K562 (cell line): Measurements from ENCODE around the gene LRFN4. TPM values are rescaled to one million over a fixed set of nuclear protein-coding genes. Genes with fewer than 3 reads are reported as not detected.

Source experiments
- ARID2 ChIP-seq: fragments of 450-650 bp; IDR thresholded peaks from 2 replicates; pipeline ENCODE4 v1.6.1; 2017; ENCODE audit warnings: antibody characterized with exemption, mild to moderate bottlenecking
- ATF7 ChIP-seq: fragments of 450-650 bp; IDR thresholded peaks from 2 replicates; pipeline ENCODE4 v1.7.1; 2014; ENCODE audit warnings: mild to moderate bottlenecking, moderate library complexity
- CEBPG ChIP-seq, 3 experiments: fragments of 200-800 bp in 1 of 3; sonication (Bioruptor generic) in 1 of 3; sonication (generic) in 1 of 3; formaldehyde crosslinking in 1 of 3; IDR thresholded peaks in 2 of 3; conservative IDR thresholded peaks in 1 of 3; 2 replicates each; pipeline versions ENCODE4 v1.6.1 to v1.8.0; 2016 to 2022; ENCODE audit warnings: missing compliant biosample characterization in 2 of 3, missing genetic modification characterization in 2 of 3, mild to moderate bottlenecking in 1 of 3, missing genetic modification reagents in 1 of 3
- CREM ChIP-seq: IDR thresholded peaks from 2 replicates; pipeline ENCODE4 v1.6.1; 2014; ENCODE audit warnings: antibody characterized with exemption, low read depth
- ELF4 ChIP-seq: fragments of 450-650 bp; formaldehyde crosslinking; IDR thresholded peaks from 2 replicates; pipeline ENCODE4 v1.4.0; 2022; ENCODE audit warnings: missing genetic modification characterization
- JUN ChIP-seq, 2 experiments: sonication (generic) in 1 of 2; formaldehyde crosslinking in 1 of 2; IDR thresholded peaks; 2 replicates each; pipeline versions ENCODE4 v1.6.1 to v1.8.0; 2012 to 2022; ENCODE audit warnings: borderline replicate concordance in 2 of 2, mild to moderate bottlenecking in 2 of 2, improper control_type of control experiment in 1 of 2, low read depth in 1 of 2, low read length in 1 of 2, missing genetic modification reagents in 1 of 2
- KLF6 ChIP-seq: fragments of 250-450 bp; sonication (Bioruptor Pico); IDR thresholded peaks from 2 replicates; pipeline ENCODE4 v1.4.0; 2020; ENCODE audit warnings: mild to moderate bottlenecking, moderate library complexity, borderline replicate concordance
- MBD2 ChIP-seq: sonication (generic); IDR thresholded peaks from 2 replicates; pipeline ENCODE4 v1.6.1; 2016; ENCODE audit warnings: low read depth, borderline replicate concordance
- MNT ChIP-seq, 2 experiments: fragments of 450-650 bp; conservative IDR thresholded peaks; 2 replicates each; pipeline ENCODE4 v1.6.1; 2017; ENCODE audit warnings: mild to moderate bottlenecking in 2 of 2, moderate library complexity in 2 of 2
- NKRF ChIP-seq: fragments of 450-650 bp; IDR thresholded peaks from 2 replicates; pipeline ENCODE4 v1.6.1; 2016; ENCODE audit warnings: borderline replicate concordance
- RBFOX2 ChIP-seq: fragments of 200-400 bp; formaldehyde crosslinking; IDR thresholded peaks from 2 replicates; pipeline ENCODE4 v1.6.1; 2017; ENCODE audit warnings: low read depth, mild to moderate bottlenecking, low read length, moderate library complexity
- RNF2 ChIP-seq: sonication (generic); IDR thresholded peaks from 2 replicates; pipeline ENCODE4 v1.6.1; 2016
- XRCC5 ChIP-seq: fragments of 200-400 bp; formaldehyde crosslinking; IDR thresholded peaks from 2 replicates; pipeline ENCODE4 v1.6.1; 2017; ENCODE audit warnings: low read depth, mild to moderate bottlenecking, low read length
- ZBTB2 ChIP-seq: fragments of 450-650 bp; IDR thresholded peaks from 2 replicates; pipeline ENCODE4 v1.6.1; 2016; ENCODE audit warnings: antibody characterized with exemption
- ZNF263 ChIP-seq: sonication (generic); formaldehyde crosslinking; IDR thresholded peaks from 2 replicates; pipeline ENCODE4 v1.8.0; 2022; ENCODE audit warnings: mild to moderate bottlenecking, missing genetic modification reagents, borderline replicate concordance
- ZNF551 ChIP-seq: fragments of 250-450 bp; sonication (Bioruptor Pico); IDR thresholded peaks from 2 replicates; pipeline ENCODE4 v1.5.0; 2021; ENCODE audit warnings: mild to moderate bottlenecking, moderate library complexity
- polyA plus RNA-seq, 8 experiments: library from polyadenylated mRNA; depleted of rRNA in 4 of 8; stranded (reverse) in 5 of 8; unstranded in 3 of 8; fragments of >200 nt; fragmentation: Nextera tagmentation in 2 of 8; fragmentation: Illumina TruSeq in 1 of 8; extraction: Ambion mirVana in 2 of 8; extraction: Trizol in 1 of 8; gene quantifications; 2 replicates each; pipeline versions ENCODE4 v1.2.1 to v1.2.3, GENCODE V29; 2011 to 2014; ENCODE audit warnings: inconsistent platforms in 1 of 8, missing spikeins in 1 of 8
- total RNA-seq, 7 experiments: library from RNA; depleted of rRNA in 6 of 7; stranded (reverse); fragments of >200 nt in 6 of 7; fragmentation: Illumina TruSeq in 2 of 7; extraction: Trizol in 2 of 7; gene quantifications; 2 replicates each; pipeline versions ENCODE4 v1.2.1 to v1.2.3, GENCODE V29; 2011 to 2021; ENCODE audit warnings: low replicate concordance in 1 of 7
- TF ChIP-seq, protein P1 (sequence below): sonication (generic); formaldehyde crosslinking; IDR thresholded peaks from 2 replicates; pipeline ENCODE4 v1.8.1; 2022; ENCODE audit warnings: missing genetic modification reagents

Gene LRFN4
- total and polyA plus RNA-seq, 9 of the 15 experiments (the other 6 are each of a cell fraction or from before 2014, with no cell fraction given) = 0.10 to 60.1 (median 6.7) TPM

- peak; percentile 32; the same call in 1 of the 2 replicates for TF ChIP-seq NKRF
- TF ChIP-seq ZNF263 = 0 out of 2 replicates have a peak, but pooled peaks have one; percentile 14
- TF ChIP-seq ZBTB2 = peak; percentile 21; the same call in 1 of the 2 replicates
- TF ChIP-seq, protein P1, sequence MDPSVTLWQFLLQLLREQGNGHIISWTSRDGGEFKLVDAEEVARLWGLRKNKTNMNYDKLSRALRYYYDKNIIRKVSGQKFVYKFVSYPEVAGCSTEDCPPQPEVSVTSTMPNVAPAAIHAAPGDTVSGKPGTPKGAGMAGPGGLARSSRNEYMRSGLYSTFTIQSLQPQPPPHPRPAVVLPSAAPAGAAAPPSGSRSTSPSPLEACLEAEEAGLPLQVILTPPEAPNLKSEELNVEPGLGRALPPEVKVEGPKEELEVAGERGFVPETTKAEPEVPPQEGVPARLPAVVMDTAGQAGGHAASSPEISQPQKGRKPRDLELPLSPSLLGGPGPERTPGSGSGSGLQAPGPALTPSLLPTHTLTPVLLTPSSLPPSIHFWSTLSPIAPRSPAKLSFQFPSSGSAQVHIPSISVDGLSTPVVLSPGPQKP (CRISPR knock-in tag) = no peak
- no peak; the same call in 1 of the 2 replicates for TF ChIP-seq JUN (IDR thresholded peaks at IDR 0.05; ENCODE audit: borderline replicate concordance, low read depth, low read length)
- TF ChIP-seq JUN (CRISPR knock-in tag; IDR thresholded peaks at IDR 0.05; ENCODE audit: borderline replicate concordance) = peak; percentile 86; the same call in 1 of the 2 replicates
- peak; percentile 30; the same call in 1 of the 2 replicates for TF ChIP-seq KLF6 (CRISPR knock-in tag)
- peak; percentile 30 to 71; a peak in 1 of 4 replicates for TF ChIP-seq MNT (conservative IDR thresholded peaks at IDR 0.05)
- TF ChIP-seq ARID2 = no peak
- peak; percentile 65 for TF ChIP-seq ATF7
- peak; percentile 80 for TF ChIP-seq ELF4 (CRISPR knock-in tag)
- TF ChIP-seq MBD2 = peak; percentile 78; the same call in 1 of the 2 replicates
- 0 out of 2 replicates have a peak, but pooled peaks have one; percentile 36 for TF ChIP-seq XRCC5
- no peak for TF ChIP-seq ZNF551 (CRISPR knock-in tag)
- 0 out of 2 replicates have a peak, but pooled peaks have one; percentile 3 for TF ChIP-seq CEBPG (CRISPR knock-in tag; IDR thresholded peaks at IDR 0.05)
- TF ChIP-seq CEBPG (tag; conservative IDR thresholded peaks at IDR 0.05 in 1 of 2, IDR thresholded peaks at IDR 0.05 in 1 of 2) = no peak
- peak; percentile 47; the same call in 1 of the 2 replicates for TF ChIP-seq CREM
- TF ChIP-seq RBFOX2 = peak; percentile 93
- TF ChIP-seq RNF2 = no peak; the same call in 1 of the 2 replicates
Measured at GRCh38 chr11:66855574-66856495, 1.0 kb upstream of the LRFN4 start (continued).
